ENCODE results near the gene PBRM1.

Gene PBRM1

DNA sequence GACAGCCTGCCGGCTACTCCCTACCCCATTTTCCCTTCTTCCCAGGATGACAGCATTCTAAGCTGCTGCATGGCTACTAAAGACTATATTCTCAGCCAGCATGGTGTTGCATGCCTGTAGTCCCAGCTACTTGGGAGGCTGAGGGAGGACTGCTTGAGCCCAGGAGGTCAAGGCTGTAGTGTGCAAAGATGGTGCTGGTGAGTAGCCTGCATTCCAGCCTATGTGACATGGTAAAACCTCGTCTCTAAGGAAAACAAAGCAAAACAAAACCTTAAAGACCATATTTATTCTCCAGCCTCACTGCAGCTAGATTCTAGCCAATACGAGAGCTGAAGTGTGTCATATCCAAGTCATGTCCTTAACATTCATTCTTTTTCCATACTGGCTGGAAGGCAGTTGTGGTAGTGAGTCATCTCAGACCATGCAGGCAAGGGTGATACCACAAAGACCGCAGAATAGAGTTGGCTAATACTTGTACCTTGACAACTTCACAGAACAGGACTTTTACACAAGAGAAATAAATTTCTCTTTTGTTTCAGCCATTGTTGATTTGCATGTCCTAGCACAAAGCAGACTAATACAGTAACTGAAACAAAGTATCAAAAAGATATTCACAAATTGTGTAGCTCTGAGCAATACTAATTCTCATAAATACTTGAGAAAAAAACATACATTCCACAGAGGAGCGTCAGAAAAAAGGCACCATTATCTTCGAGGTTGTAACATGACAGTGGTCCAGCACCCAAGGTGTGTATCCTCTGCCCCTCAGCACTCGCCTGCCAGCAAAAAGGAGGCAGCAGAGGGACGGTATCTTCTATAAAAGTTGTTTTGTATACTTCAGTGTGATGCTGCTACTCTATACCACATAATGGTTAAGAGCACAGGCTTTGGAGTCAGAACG is 14.8 kb downstream of the PBRM1 start:
- peak; percentile 99 for DNase-seq (ENCODE audit: low read depth)

DNA sequence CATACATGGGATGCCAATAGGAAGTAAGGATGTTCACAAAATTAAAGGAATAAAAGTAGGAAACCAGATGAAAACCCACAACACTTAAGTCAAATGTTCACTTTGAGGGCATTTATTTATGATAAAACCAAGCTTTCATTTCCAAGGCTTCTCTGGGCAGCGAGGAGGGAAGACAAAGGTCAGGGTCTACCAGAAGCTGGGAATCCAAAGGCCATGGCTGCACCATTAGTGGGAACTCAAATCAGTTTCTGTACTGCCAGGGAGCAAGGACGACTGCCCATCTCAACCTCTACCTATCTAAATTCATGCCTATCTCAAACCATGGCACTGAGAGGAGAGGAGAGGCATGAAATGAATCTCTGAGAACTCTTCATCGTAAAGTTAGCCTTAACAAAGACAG is 22.6 kb downstream of the PBRM1 start:
- no peak for DNase-seq (ENCODE audit: low read depth)

- DNase-seq (ENCODE audit: low read depth) = no peak
These were observed 25.7 kb downstream of the PBRM1 start for GRCh38 chr3:52660046-52660445.

- DNase-seq (ENCODE audit: low read depth) = no peak
These were observed 29.8 kb downstream of the PBRM1 start for GRCh38 chr3:52655895-52656294.

DNA sequence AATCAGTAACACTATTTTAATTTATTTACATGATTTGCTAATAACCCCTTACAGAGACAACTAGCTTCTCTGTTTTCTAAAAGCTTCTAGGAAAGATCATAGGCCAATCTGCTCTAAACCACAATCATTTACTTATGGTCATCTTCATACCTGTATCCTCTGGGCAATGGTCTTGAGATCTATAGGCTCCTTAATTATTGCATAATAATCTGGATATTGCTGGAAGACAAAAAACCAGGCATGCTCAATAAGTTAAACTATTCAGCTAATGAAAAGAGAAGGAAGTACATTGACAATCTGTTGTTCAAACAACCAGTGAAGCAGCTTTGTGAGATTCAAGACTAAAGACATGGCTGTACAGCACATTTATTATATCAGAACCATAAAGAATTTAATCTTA is 34.1 kb downstream of the PBRM1 start:
- no peak for DNase-seq (ENCODE audit: low read depth)

DNA sequence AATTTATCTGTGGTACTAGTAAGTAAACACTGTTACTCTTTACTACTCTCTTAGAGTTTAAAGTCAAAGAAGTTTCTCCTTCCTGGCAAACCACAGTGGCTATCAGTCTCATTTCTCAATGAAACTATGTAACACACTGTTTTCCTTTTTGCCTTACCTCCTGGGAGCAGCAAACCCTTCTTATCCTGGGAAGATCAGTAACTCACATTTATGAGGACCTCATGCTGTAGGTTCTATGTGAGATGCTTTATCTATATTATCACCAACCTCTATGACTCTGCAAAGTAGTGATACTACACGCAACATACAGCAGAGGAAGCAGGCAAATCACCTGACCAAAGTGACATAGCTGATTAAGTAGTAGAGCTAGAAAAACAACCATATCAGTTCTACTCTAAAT is 35.3 kb downstream of the PBRM1 start:
- no peak for DNase-seq (ENCODE audit: low read depth)

DNA sequence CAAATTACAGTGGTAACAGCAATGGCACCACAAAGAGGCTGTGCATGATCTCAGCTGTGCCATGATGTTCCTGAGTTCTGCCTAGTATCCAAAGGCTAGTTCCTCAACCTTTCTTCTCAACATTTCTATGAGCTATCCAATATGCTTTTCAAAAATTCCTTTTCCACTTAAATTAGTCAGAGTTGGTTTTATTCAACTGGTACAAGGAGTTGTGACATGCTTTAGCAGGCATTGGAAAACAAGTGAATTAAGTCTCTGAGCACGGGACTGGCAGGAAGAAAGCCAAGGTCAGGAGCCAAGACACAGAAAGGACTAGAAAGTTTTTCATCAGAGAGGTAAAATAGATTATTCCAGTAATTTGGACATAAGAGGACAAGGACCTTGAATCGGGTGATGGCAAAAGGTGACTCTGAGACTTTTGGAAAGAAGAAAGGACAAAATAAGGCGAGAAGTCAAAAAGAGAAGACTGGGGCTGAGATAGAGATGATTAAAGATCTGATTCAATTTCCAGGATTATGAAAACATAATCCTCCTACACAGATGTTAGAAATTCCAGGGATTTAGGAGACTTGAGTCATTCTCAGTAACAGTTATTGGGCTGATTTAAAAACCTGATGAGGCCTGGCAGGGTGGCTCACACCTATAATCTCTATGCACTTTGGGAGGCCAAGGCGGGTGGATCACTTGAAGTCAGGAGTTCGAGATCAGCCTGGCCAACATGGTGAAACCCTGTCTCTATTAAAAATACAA is 36.1 kb downstream of the PBRM1 start:
- DNase-seq (ENCODE audit: low read depth) = peak; percentile 48

GRCh38 chr3:52645549-52645948 is 40.2 kb downstream of the PBRM1 start:
- no peak for DNase-seq (ENCODE audit: low read depth)

- peak; percentile 39 for DNase-seq (ENCODE audit: low read depth)
These were observed 49.0 kb downstream of the PBRM1 start for GRCh38 chr3:52636673-52637072.

DNA sequence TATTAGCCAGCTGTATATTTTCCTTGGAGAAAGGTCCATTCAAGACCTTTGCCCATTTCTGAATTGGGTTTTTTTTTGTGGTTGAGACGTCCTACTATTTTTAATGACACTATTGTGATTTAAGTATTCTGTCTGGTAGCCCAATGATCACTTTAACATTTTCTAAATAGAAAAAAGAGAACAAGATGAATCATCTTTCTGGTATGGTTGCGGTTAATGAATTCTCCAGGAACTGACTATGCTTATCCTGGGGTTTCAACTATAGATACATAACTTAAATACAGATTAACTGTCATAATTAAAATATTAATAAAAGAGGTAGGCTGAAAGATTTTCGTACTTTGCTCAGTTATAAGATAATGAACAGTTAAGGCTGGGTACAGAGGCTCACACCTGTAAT is 51.9 kb downstream of the PBRM1 start:
- DNase-seq (ENCODE audit: low read depth) = no peak

DNA sequence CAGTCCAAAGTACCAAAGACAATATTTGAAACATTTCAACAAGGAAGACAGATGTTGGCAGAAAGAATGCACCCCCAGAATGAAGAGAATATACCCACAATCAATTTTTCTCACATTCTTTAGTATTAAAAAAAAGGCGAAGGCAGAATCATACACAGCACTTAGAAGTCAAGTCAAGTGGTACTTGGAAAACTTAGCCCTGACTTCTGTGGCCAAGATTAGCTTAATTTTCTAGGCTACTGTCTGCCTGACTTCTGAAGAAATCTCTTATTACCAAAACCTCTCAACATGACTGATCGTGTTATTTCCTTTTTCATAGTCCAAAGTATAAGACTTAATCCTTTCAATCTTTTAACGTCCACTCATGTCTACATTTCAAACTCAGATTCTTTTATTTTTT is 60.7 kb downstream of the PBRM1 start:
- DNase-seq (ENCODE audit: low read depth) = no peak

DNA sequence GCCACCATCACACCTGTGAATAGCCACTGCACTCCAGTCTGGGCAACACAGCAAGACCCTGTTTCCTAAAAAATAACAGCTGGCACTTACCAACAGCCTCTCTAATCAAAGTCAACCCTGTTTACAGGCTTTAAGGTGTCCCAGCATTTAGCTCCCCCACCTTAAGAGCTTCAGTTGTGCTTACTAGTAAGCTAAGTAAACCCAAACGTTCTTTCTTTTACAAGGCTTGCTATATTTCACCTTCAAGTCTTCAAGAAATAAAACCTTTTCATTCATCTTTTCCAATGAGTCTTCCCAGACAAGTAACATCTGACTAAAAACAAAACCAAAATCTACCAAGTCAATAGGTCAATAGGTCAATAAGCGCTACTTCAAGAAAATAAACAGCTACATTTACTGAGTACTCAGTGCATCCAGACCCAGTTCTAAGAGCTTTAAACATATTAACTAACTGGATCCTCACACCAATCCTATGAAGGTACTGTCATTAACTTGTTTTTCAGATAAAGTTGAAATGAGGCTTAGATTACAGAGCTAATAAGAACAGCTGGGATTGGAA is 62.4 kb downstream of the PBRM1 start:
- DNase-seq (ENCODE audit: low read depth) = no peak

DNA sequence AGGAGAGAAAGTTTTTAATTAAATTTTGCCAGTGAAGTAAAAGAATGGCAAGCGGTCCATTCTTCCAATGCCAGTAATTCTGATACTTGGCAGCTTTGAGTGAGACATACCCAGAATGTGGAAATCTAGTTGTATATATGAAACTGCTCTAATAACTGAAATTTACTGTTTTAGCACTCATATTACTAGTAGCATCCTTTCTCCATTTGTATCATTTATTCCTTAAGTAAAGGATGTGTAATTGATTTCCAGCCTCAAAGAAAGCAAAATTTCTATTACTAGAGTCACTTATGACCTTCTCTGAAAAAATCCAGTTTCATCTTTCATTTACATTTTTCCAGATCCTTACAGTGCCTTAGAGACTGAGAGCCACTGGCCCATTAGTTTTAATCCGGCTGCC is 65.1 kb downstream of the PBRM1 start:
- no peak for DNase-seq (ENCODE audit: low read depth)

GRCh38 chr3:52615166-52615565 is 70.5 kb downstream of the PBRM1 start:
- DNase-seq (ENCODE audit: low read depth) = no peak

DNA sequence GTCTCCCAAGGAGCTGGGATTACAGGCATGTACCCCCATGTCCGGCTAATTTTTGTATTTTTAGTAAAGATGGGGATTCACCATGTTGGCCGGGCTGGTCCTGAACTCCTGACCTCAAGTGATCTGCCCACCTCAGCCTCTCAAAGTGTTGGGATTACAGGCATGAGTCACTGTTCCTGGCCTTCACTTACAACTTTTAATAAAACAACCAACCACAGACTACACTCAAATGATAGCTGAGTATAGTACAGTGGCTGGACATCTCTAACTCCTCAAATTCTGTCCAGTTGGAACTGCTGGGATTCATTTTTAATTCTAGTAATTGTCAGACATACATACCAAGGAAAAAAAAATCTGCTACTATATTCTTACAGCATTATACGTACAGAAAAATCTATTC is 71.0 kb downstream of the PBRM1 start:
- DNase-seq (ENCODE audit: low read depth) = no peak

GRCh38 chr3:52609316-52609815 is 76.3 kb downstream of the PBRM1 start:
- DNase-seq (ENCODE audit: low read depth) = no peak

GRCh38 chr3:52608337-52608736 is 77.4 kb downstream of the PBRM1 start:
- DNase-seq (ENCODE audit: low read depth) = no peak

DNA sequence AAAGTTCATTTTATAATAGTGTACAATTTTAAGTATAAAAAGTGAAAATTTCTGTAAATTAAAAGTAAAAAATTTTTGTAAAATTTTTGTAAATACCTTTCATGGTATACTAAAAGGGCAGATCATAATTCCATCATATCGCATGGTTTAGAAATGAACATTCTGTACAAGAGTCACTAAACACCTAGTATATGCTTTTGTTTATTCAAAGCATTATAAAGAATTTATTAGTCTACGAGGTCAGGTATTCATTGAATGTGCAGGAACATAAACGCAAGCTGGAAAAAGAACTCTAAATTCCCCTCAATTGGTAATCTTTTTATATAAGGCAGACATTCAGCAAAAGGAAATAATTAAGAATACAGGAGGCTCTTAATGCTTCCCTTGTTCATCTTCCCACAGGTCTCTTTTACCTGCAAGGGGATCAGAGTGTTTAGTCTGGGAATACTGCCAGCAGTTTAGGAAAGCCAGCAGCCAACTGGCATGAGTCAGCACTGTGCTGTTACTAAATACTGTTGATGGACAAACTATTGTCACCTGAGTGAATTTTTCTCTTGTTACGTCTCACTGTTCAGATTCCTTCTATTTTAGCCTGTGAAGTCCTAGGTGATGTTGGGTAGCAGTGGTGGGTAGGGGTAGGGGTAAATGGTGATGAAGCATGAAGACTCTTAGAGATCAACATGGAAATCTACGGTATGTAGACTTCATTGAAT is 79.2 kb downstream of the PBRM1 start:
- no peak for DNase-seq (ENCODE audit: low read depth)

GRCh38 chr3:52600258-52600657 is 85.5 kb downstream of the PBRM1 start:
- DNase-seq (ENCODE audit: low read depth) = no peak

GRCh38 chr3:52596658-52597265 is 89.0 kb downstream of the PBRM1 start:
- DNase-seq (ENCODE audit: low read depth) = no peak

GRCh38 chr3:52593103-52593502 is 92.6 kb downstream of the PBRM1 start:
- no peak for DNase-seq (ENCODE audit: low read depth)

Data from fibroblast of gingiva (primary cell).